K562 (cell line): ENCODE data around the gene LMF2. TPM values are rescaled to one million over a fixed set of nuclear protein-coding genes. Genes with fewer than 3 reads are reported as not detected.
A peak's percentile ranks its signal among the peaks of the same experiment; 100 is the strongest.

ENCODE experiments used
- ARID1B ChIP-seq: fragments of 450-650 bp; IDR thresholded peaks from 2 replicates; pipeline ENCODE4 v1.6.1; 2016; ENCODE audit warnings: antibody characterized with exemption, mild to moderate bottlenecking, inconsistent platforms
- ATF4 ChIP-seq: fragments of 450-650 bp; formaldehyde crosslinking; IDR thresholded peaks from 2 replicates; pipeline ENCODE4 v1.4.0; 2022; ENCODE audit warnings: mild to moderate bottlenecking, moderate library complexity
- CBFA2T3 ChIP-seq: fragments of 450-650 bp; IDR thresholded peaks from 2 replicates; pipeline ENCODE4 v1.6.1; 2017
- CREM ChIP-seq: IDR thresholded peaks from 2 replicates; pipeline ENCODE4 v1.6.1; 2014; ENCODE audit warnings: antibody characterized with exemption, low read depth
- EGR1 ChIP-seq: fragments of 450-650 bp; conservative IDR thresholded peaks from 2 replicates; pipeline ENCODE4 v1.6.1; 2017; ENCODE audit warnings: mild to moderate bottlenecking
- FOSL1 ChIP-seq: fragments of 200-800 bp; sonication (Bioruptor generic); conservative IDR thresholded peaks from 2 replicates; pipeline ENCODE4 v1.6.1; 2016; ENCODE audit warnings: missing genetic modification characterization, missing compliant biosample characterization
- GMEB1 ChIP-seq: fragments of 250-450 bp; sonication (Bioruptor Pico); IDR thresholded peaks from 2 replicates; pipeline ENCODE4 v1.4.0; 2020; ENCODE audit warnings: mild to moderate bottlenecking
- HMGN3 ChIP-seq: IDR thresholded peaks from 2 replicates; pipeline ENCODE4 v1.6.1; 2011; ENCODE audit warnings: borderline replicate concordance, low read depth, mild to moderate bottlenecking, mixed read lengths, low read length; ENCODE audit not compliant: insufficient read length; ENCODE audit errors: extremely low read depth
- MAZ ChIP-seq, 2 experiments: fragments of 450-650 bp in 1 of 2; sonication (generic) in 1 of 2; formaldehyde crosslinking; IDR thresholded peaks in 1 of 2; conservative IDR thresholded peaks in 1 of 2; 2 replicates each; pipeline versions ENCODE4 v1.4.0 to v1.5.0; 2020; ENCODE audit warnings: mild to moderate bottlenecking in 1 of 2, missing genetic modification reagents in 1 of 2
- MYNN ChIP-seq, 2 experiments: sonication (generic); formaldehyde crosslinking in 1 of 2; IDR thresholded peaks; 2 replicates each; pipeline versions ENCODE4 v1.5.0 to v1.6.1; 2016 to 2020; ENCODE audit warnings: antibody characterized with exemption in 1 of 2, missing genetic modification reagents in 1 of 2
- NR4A1 ChIP-seq, 2 experiments: fragments of 250-450 bp in 1 of 2; fragments of 450-650 bp in 1 of 2; sonication (Bioruptor Pico) in 1 of 2; IDR thresholded peaks; 2 replicates each; pipeline versions ENCODE4 v1.4.0 to v1.6.1; 2016 to 2020; ENCODE audit warnings: mild to moderate bottlenecking in 2 of 2, missing compliant biosample characterization in 1 of 2, missing genetic modification characterization in 1 of 2, moderate library complexity in 1 of 2
- NRF1 ChIP-seq, 2 experiments: fragments of 450-650 bp; IDR thresholded peaks in 1 of 2; conservative IDR thresholded peaks in 1 of 2; 2 replicates each; pipeline ENCODE4 v1.6.1; 2014; ENCODE audit warnings: mild to moderate bottlenecking in 2 of 2
- PML ChIP-seq: IDR thresholded peaks from 2 replicates; pipeline ENCODE4 v1.6.1; 2012; ENCODE audit warnings: low read length, inconsistent platforms
- PRMT5 ChIP-seq: sonication (generic); formaldehyde crosslinking; IDR thresholded peaks from 2 replicates; pipeline ENCODE4 v1.5.0; 2020; ENCODE audit warnings: missing genetic modification reagents
- SIN3A ChIP-seq, 2 experiments: fragments of 150-350 bp in 1 of 2; IDR thresholded peaks; 2 replicates each; pipeline ENCODE4 v1.6.1; 2011 to 2016; ENCODE audit warnings: borderline replicate concordance in 2 of 2, low read depth in 2 of 2, low read length in 2 of 2, mild to moderate bottlenecking in 2 of 2, moderate library complexity in 2 of 2; ENCODE audit not compliant: control insufficient read depth in 1 of 2
- SMAD4 ChIP-seq: fragments of 250-450 bp; sonication (Bioruptor Pico); conservative IDR thresholded peaks from 2 replicates; pipeline ENCODE4 v1.8.0; 2021; ENCODE audit warnings: inconsistent platforms, mild to moderate bottlenecking, moderate library complexity
- TAF9B ChIP-seq: fragments of 450-650 bp; IDR thresholded peaks from 2 replicates; pipeline ENCODE4 v1.6.1; 2018; ENCODE audit warnings: mild to moderate bottlenecking; ENCODE audit not compliant: partially characterized antibody
- TFAP4 ChIP-seq: sonication (generic); formaldehyde crosslinking; IDR thresholded peaks from 2 replicates; pipeline ENCODE4 v1.8.0; 2022; ENCODE audit warnings: missing genetic modification reagents, mild to moderate bottlenecking, moderate library complexity, borderline replicate concordance
- VEZF1 ChIP-seq: fragments of 200-800 bp; sonication (Bioruptor generic); IDR thresholded peaks from 2 replicates; pipeline ENCODE4 v1.6.1; 2017; ENCODE audit warnings: missing genetic modification characterization, missing compliant biosample characterization
- ZBTB7A ChIP-seq: IDR thresholded peaks from 2 replicates; pipeline ENCODE4 v1.6.1; 2011; ENCODE audit warnings: low read depth, mild to moderate bottlenecking, low read length, moderate library complexity, borderline replicate concordance; ENCODE audit not compliant: control insufficient read depth
- polyA plus RNA-seq, 8 experiments: library from polyadenylated mRNA; depleted of rRNA in 4 of 8; stranded (reverse) in 5 of 8; unstranded in 3 of 8; fragments of >200 nt; fragmentation: Nextera tagmentation in 2 of 8; fragmentation: Illumina TruSeq in 1 of 8; extraction: Ambion mirVana in 2 of 8; extraction: Trizol in 1 of 8; gene quantifications; 2 replicates each; pipeline versions ENCODE4 v1.2.1 to v1.2.3, GENCODE V29; 2011 to 2014; ENCODE audit warnings: inconsistent platforms in 1 of 8, missing spikeins in 1 of 8
- total RNA-seq, 7 experiments: library from RNA; depleted of rRNA in 6 of 7; stranded (reverse); fragments of >200 nt in 6 of 7; fragmentation: Illumina TruSeq in 2 of 7; extraction: Trizol in 2 of 7; gene quantifications; 2 replicates each; pipeline versions ENCODE4 v1.2.1 to v1.2.3, GENCODE V29; 2011 to 2021; ENCODE audit warnings: low replicate concordance in 1 of 7

The LMF2 gene
- total and polyA plus RNA-seq, 9 of the 15 experiments (the other 6 are each of a cell fraction or from before 2014, with no cell fraction given), result 0.08 to 37.1 (median 7.6) TPM

GRCh38 chr22:50469377-50470305 lies 37.9 kb downstream of the LMF2 start (continued):
- peak; percentile 63; the same call in 1 of the 2 replicates for TF ChIP-seq TFAP4
- TF ChIP-seq HMGN3, result no peak
- peak; percentile 15; the same call in 1 of the 2 replicates for TF ChIP-seq CBFA2T3
- peak; percentile 41; the same call in 1 of the 2 replicates for TF ChIP-seq CREM
- no peak for TF ChIP-seq NR4A1 (CRISPR knock-in tag; IDR thresholded peaks at IDR 0.05)
- no peak for TF ChIP-seq NR4A1 (tag; IDR thresholded peaks at IDR 0.05)
- TF ChIP-seq SMAD4, result peak; percentile 48; the same call in 1 of the 2 replicates
- TF ChIP-seq ATF4 (CRISPR knock-in tag), result no peak
- TF ChIP-seq SIN3A (IDR thresholded peaks at IDR 0.05; ENCODE audit: borderline replicate concordance in 2 of 2, control insufficient read depth in 1 of 2, low read depth in 2 of 2, low read length in 2 of 2), result peak in 1 of 2 experiments; percentile 9; a peak in 1 of 4 replicates
- peak; percentile 80; the same call in 1 of the 2 replicates for TF ChIP-seq ZBTB7A
- no peak for TF ChIP-seq TAF9B
- TF ChIP-seq MAZ (CRISPR knock-in tag; conservative IDR thresholded peaks at IDR 0.05 in 1 of 2, IDR thresholded peaks at IDR 0.05 in 1 of 2), result peak in 1 of 2 experiments; percentile 41; a peak in 1 of 4 replicates
- no peak for TF ChIP-seq PML
- TF ChIP-seq EGR1, result peak; percentile 45; the same call in 1 of the 2 replicates
- TF ChIP-seq VEZF1 (CRISPR knock-in tag), result peak; percentile 44
- no peak for TF ChIP-seq PRMT5 (CRISPR knock-in tag)
- peak; percentile 56 to 66; a peak in 3 of 4 replicates for TF ChIP-seq NRF1 (conservative IDR thresholded peaks at IDR 0.05 in 1 of 2, IDR thresholded peaks at IDR 0.05 in 1 of 2)
- 0 out of 2 replicates have a peak, but pooled peaks have one; percentile 29 for TF ChIP-seq ARID1B
- no peak for TF ChIP-seq GMEB1 (CRISPR knock-in tag)
- 0 out of 2 replicates have a peak, but pooled peaks have one; percentile 16 for TF ChIP-seq FOSL1 (tag)
- TF ChIP-seq MYNN (IDR thresholded peaks at IDR 0.05), result no peak; the same call in 1 of the 2 replicates
- no peak for TF ChIP-seq MYNN (CRISPR knock-in tag; IDR thresholded peaks at IDR 0.05)
